NCI-H1092 treated with DMSO at 0.1 percent for 48 hours (cell line): ENCODE data around the gene CCDC121.

ENCODE experiments used
- DNase-seq: peaks from one replicate; lab custom pipeline; 2025; lab: John Stamatoyannopoulos, UW

The CCDC121 gene, protein sequence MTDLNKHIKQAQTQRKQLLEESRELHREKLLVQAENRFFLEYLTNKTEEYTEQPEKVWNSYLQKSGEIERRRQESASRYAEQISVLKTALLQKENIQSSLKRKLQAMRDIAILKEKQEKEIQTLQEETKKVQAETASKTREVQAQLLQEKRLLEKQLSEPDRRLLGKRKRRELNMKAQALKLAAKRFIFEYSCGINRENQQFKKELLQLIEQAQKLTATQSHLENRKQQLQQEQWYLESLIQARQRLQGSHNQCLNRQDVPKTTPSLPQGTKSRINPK

DNA sequence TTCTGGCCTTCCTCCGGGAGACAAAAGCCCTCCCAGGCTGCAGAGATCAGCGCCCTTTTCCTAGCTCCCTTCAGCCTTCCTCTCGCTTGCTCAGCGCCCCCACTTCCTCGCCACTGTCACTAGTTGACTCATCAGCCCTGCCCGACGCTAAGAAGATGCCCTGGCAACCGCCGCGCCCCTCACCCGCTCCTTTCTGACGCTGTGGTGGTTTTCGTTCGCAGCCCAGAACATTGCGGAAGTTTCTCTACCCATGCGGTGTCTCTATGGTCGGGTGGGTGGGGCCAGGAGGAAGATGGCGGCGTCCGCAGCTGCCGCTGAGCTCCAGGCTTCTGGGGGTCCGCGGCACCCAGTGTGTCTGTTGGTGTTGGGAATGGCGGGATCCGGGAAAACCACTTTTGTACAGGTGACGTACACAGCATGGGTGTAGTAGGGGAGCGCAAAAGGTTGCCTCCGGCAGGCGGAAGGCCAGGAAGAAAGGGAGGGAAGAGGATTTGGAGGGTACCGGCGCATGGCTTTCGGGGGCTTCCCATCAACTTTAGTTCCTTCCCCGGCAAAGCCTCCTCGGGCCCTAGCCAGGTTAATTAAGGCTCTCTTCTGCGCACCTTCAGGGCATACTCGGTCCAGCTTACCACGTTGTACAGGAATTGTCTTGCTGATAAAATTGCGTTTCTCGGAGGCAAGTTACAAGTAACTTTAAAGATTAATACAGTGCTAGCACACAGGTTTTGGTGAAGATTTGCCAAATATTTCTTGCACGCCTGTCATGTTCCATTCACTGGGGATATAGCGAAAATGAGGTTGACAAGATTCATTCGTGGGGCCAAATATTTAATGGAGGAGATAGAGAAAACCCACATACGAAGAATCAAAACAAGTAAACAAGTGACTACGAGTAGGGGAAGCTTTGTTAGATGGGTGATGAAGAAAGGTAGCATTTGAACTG lies at the start of gene CCDC121, which contains the start of gene GPN1:
TSS of gene CCDC121 (minus strand) at position 246 of the 943 bp plus-strand sequence. CDS start 1,213 bp downstream, outside the sequence.
TSS of gene GPN1 (plus strand) at position 284 of the 943 bp plus-strand sequence. CDS start at position 293, 9 bp downstream.
- DNase-seq, result peak; percentile 76

DNA sequence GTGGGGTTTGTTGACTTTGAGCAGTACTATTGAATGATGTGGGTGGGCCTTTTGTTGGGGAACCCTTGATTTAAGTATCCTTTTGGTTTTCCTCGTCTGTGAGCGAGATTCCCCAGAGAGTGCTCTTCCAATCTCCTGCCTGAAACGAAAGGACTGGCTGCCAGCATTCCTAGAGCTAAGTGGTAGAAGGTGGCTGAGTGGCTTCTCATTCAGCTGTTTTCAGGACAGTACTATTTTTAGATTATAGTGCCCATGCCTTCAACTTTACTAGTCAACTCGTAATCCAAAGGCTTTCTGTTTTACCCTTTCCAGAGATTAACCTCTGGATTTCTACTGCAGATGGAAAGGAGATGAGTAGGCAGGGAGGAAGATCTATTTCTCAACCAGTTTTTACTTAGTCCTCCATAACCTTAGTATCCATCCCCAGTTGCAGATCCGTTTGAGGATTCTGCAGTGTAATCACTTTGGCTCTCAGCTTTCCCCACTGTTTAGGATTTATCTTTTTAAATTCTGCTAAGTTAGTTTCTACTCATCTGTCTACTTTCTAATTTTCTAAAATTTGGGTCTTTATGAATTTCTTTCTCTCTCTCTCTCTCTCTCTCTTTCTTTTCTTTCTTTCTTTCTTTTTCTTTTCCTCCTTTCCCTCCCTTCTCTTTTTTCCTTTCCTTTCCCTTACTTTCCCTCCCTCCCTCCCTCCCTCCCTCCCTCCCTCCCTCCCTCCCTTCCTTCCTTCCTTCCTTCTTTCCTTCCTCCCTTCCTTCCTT lies 44.1 kb upstream of the CCDC121 start:
- no peak for DNase-seq

DNA sequence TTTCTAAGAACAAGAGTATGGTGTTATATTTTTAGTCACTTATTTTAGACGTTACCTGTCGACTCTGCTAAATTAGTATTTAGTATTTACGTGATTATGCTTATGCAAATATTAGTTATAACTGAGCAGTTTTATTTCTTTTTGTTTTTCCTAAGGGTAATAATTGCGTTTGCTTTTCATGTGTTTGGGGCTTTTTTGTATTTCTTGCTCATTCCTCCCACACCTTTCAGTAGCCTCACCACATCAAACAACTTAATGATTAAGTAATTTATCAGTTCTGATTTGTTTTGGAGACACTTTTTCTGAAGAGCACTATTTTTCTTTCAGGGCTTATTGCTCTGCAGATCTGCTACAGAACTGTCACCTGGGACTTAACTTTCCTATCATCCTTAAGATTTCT lies 42.4 kb upstream of the CCDC121 start:
- no peak for DNase-seq

DNA sequence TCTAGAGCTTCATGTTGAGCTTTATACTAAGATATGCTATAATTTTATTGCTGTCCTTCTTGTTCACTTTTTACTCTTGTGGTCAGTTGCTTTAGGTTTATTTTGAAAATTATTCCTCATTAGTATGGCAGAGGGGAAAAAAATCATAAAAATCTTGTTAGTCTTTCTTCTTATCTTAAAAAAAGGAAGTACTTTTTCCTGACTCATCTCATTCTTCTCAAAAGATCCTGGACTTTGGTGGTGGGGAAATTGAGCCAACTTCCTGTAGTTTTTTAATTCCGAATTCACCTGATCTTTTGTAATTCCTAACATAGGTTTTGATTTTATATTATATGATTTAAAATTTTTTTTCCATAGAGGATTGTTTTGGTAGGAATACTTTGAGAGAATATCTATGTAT lies 38.6 kb upstream of the CCDC121 start:
- DNase-seq, result no peak

DNA sequence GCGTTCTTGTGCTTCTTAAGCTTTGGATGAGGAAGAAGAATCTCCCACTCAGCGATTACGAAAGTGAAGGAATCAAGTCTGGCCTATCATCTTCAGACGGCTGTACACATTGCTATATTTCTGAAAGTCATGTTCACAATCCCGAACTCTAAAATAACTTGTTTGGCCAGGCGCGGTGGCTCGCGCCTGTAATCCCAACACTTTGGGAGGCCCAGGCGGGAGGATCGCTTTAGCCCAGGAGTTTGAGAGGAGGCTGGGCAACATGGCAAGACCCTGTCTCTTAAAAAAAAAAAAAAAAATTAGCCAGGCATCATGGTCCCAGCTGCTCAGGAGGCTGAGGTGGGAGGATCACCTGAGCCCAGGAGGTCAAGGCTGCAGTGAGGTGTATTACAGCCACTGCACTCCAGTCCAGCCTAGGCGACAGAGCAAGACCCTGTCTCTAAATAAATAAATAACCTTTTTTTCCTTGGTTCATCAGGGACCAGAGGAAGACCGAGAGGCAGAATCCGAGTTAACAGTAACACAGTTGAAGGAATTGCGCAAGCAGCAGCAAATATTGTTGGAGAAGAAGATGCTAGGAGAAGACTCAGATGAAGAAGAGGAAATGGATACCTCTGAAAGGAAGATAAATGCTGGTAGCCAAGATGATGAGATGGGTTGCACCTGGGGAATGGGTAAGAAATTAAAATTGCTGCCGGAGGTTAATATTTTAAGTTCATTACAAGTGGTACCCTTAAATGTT lies 36.0 kb upstream of the CCDC121 start:
- DNase-seq, result no peak

DNA sequence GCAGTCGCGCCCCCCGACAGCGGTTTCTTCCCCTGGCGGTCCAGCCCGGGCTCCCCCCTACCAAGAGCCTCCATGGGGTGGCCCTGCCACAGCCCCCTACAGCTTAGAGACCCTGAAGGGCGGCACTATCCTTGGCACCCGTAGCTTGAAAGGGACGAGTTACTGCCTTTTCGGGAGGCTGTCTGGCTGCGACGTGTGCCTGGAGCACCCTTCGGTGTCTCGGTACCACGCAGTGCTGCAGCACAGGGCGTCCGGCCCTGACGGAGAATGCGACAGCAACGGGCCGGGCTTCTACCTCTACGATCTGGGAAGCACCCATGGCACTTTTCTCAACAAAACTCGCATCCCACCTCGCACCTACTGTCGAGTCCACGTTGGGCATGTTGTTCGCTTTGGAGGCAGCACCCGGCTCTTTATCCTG lies 35.4 kb upstream of the CCDC121 start:
- no peak for DNase-seq

DNA sequence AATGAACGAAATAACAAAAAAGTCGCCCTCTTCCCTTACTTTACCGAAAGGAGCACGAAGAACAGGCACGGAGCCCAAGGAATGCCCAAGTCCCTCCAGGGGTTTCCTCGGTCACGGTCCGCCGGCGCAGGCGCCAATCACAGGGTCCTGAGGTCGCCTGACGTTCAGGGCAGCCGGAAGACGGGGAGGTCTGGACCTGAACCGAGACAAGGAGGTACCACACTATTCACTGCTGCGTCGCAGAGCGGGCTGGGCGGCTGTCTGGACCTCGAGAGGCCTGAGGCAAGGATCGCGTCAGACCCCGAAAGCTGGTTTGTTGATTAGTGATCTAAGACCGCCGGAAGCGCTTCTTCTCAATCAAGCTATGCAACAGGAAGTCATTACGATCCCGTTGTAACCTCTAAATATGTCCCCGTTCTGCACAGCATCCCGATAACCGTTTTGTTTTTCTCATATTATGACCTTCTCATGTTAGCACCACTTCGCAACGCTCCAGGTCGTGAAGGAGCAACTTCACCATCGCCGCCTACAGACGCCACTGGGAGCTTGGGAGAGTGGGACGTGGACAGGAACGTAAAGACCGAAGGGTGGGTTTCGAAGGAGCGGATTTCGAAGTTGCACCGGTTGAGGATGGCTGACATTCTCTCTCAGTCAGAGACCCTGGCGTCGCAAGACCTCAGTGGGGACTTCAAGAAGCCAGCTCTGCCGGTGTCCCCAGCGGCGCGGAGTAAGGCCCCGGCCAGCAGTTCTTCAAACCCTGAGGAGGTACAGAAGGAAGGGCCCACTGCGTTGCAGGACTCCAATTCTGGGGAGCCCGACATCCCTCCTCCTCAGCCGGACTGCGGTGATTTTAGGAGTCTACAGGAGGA lies 34.7 kb upstream of the CCDC121 start, which contains the start of the genes SLC4A1AP and SUPT7L:
TSS of gene SLC4A1AP (plus strand) at position 605 of the 869 bp plus-strand sequence. CDS start at position 631, 26 bp downstream.
TSS of gene SUPT7L (minus strand) at position 330 of the 869 bp plus-strand sequence. CDS start 1,422 bp downstream, outside the sequence.
- DNase-seq, result peak; percentile 75

DNA sequence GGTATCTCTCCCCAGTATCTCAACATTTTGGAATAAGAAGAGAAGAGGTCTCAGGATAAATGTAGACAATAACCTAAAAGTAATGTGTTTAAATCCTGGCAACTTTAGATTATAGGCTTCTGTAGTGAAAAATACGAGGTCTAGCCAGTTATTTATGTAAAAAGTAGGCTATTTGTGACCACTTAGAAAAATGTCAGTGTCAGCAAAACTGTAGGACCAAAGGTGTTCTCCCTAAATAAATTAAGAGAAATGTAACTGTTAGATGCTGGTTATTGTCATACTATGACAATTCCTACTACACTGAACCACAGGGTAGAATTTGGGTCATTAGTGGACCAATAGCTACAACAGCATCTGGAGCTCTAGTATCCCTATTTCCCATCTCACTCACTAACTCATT lies 32.6 kb upstream of the CCDC121 start:
- no peak for DNase-seq

DNA sequence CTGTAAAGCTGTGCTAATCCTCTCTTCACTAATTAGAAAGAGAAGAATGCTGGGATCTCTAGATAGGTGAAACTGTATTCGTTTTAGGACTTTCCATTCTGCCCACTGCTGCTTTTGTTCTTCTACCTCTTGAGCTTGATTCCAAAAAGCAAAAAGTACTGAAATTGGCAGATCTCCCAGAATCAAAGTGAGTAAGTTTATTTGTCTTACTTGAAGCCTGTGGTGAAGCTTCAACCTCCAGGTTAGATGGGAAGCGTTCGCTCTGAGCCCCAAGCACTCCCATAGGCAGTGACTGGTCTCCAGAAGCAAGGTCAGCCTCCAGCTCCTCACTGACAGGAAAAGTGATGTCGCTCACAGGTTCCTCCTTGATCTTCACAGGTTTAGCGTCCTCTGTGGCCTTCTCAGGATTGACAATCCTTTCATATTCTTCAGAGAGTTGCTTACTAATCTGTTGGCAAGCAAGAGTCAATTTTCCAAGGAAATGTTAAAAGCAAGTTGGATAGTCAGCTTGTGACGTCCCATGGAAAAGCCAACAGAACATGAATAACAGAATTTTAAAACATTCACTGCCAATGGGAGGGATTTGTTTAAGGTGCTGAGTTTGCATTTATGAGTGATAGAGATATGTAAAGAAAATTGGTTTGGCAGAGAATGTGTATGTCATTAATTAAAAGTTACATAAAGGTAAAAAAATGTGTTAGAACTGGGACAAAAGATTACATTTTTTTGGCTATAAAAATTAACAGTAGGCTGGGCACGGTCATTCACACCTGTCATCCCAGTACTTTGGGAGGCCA lies 26.5 kb upstream of the CCDC121 start:
- DNase-seq, result no peak

DNA sequence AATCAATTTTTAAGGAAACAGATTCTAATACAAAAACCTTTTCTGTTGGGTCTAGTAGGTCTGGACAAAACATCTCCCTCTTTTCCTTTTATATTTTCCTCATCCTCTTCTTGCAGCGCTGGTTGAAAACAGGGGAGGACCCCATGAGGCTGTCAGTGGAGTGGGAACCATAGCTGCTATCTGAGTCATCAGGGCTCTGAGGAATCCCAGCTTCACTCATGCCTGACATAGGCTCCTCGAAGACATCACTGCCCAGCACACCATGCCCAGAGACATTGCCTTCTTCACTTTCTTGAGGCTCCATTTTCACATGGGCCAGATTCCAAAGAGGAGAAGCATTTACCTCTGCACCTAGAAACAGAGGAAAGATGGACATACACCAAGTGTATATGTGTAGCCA lies 24.6 kb upstream of the CCDC121 start:
- DNase-seq, result no peak

DNA sequence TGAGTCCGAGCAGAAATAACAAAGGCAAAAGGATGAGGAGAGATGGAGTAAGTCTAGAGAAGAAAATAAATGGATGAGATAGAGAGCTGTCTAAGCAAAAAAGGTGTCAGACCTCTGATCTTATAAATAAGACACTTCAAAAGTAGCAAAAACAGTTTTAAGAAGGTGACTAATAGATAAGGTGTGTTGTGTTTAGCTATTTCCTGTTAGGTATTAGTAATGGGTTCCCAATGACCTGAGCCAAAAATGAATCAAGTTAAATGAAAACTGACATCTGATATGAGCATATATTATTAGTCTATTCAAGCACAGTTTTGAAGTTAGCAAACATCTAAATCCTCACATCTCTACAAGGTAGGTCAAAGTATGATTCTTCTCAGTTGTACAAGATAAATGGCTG lies 24.0 kb upstream of the CCDC121 start:
- DNase-seq, result no peak

DNA sequence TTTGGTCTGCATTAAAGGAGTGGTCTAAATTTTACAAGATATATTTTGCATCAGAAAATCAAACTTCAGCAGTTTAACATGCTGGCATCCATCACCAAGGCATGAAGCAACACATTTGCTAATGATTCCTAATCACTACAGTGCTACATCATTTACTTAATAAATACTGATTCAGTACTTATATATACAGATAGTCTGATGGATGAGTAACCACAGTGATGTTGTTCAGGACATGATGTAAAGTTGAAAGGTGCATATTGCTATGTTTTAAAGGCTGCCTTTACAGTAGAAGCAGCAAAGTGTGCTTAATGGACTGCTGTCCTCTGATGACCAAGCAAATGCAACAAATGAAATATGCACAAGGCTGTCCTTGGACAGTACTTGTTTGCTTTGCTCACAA lies 23.5 kb upstream of the CCDC121 start:
- no peak for DNase-seq

DNA sequence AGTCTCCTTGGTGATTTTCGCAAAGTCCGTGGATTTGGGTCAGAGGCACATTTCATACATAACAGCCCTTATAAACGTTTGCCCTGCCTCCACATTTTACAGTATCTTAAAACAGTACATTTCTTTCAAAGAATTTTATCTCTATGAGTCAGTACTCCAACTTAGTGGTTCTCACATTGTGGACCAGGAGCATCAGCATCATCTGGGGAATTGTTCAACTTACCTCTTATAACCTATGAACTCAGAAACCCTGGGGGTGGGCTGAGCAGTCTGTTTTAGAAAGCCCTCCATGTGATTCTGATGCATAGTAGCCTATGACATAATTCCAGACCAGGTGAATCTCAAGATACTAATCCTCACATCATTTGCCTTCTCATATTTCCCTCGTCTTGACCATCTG lies 22.2 kb upstream of the CCDC121 start:
- DNase-seq, result no peak

DNA sequence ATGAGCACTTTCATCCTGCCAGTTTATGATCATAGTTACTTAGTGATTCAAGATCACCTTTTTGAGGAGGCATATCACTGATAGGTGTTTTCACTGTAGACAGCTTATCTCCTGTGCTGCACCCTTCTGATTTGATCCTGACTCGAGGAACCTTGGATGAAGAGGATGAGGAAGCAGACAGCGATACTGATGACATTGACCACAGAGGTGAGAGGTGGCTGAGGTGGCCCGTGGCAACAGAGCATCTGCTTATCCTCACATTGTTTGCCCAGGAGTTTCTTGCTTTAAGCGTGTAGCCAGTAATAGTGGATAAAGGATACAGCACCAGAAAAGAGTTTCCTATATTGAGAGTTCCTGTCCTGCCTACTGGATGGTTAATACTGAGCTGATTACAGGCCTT lies 18.9 kb upstream of the CCDC121 start:
- no peak for DNase-seq

DNA sequence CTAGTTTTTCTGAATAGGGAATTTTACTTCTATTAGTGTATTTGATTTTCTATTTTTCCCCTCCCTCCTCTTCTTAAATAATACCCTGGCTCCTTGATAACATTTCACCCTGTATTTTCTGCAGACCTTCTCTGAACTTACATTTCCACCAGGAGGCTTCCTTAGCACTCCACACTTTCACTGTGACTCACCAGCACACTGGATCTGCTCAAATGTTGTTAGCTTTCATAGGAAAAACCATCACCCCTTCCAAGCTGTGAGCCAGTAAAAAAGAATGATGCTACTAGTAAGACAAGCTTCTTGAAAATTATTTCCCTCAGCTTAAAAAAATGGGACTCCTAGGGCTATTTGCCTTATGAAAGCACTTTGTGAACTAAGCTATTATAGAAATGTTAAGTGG lies 18.5 kb upstream of the CCDC121 start:
- no peak for DNase-seq

DNA sequence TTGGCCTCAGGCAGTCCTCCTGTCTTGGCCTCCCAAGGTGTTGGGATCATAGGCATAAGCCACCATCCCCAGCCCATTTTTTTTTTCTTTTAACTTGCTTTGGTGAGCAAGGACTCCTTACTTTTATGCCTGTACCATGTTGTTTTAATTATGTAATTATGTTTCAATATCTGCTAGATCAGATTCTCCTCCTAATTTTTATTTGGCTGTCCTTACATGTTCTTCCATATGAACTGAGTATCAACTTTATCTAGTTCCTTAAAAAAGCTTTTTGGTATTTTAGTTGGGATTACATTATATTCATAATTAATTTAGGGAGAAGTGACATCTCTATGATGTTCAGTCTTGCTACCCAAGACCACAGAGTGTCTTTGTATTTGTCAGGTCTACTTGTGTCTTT lies 16.4 kb upstream of the CCDC121 start:
- DNase-seq, result no peak

DNA sequence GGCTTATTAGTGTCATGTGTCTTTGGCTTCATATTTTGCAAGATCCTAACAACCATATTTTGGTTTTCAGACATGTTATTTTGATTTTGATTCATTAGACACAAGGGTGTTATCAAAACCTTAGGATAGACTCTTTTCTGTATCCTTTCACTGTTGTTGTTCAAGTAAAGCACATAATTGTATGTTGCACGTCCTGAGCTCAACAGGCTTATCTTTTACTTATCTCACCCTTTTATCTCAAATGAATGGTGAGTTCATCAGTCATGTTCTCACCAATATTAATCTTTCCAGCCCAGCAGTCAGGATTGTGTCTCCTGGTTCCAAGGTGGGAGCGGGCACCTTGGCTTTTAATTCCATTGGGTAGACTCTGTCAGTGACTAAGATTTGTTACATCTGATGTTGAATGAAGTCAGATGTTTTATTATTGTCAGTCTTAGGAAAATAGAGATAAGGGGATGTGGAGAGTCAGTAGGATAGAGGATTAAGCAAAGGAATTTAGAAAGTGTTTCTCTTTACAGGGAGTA lies 12.0 kb upstream of the CCDC121 start:
- no peak for DNase-seq

DNA sequence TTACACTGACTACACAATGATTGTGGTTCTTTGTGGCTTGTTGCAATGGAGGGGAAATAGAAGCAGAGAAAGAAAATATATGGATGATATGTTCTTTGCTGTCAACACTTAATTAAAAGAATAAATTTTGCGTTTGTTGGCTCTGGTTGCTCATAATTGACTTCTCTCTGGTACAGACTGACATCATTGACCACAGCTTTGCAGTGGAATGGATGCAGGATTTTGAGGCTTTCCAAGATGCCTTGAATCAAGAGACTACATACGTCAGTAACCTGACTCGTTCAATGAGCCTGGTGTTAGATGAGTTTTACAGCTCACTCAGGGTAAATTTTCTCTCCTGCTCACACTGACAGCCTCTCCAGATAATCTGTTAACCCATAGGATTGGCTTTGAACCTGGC lies 9.9 kb upstream of the CCDC121 start:
- no peak for DNase-seq

DNA sequence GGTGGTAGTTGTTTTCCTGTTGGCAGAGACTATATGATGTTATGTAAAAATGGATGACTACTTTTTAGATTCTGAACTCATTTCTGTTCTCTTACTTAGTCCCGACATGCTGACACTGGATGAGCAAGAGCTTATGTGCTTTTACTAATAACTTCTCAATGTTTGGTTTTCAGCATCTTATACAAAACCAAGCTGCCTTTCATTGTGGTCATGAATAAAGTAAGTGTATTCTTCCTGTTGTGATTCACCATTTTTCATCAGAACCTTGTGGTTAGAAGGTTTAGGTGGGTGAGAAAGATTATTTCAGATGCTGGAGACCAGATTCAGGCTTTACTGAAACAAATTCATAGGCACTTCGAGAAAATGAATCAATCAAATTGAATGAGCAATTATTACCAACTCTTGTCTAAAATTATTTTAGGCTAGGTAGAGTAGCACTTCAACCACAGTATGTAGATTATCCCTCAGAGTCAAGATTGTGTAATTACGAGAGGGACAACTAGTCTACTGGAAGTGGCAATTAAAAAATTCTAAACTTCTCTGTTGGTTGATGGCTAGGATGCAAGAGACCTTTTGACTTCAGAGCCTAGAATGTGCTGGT lies 9.3 kb upstream of the CCDC121 start:
- no peak for DNase-seq
